Activated naive CD8-positive, alpha-beta T cell treated with anti-CD3 and anti-CD28 coated beads for 36 hours (primary cell): ENCODE results near the gene TRIM63. TPM values are rescaled to one million over a fixed set of nuclear protein-coding genes. Genes with fewer than 3 reads are reported as not detected.
"Not testable (repeated sequence)": the region's sequence is repeated elsewhere in the genome, so short reads cannot be mapped to it uniquely, and the experiment has no call there.

Experiments used
- DNase-seq: peaks from one replicate; pipeline ENCODE4 v3.0.0; 2021
- H3K27ac Mint-ChIP-seq: one replicate; pipeline ENCODE4 v1.8.0; 2022; ENCODE audit warnings: mild to moderate bottlenecking, moderate library complexity, mixed read lengths
- H3K27me3 Mint-ChIP-seq: one replicate; pipeline ENCODE4 v1.8.0; 2022; ENCODE audit warnings: mild to moderate bottlenecking, mixed read lengths
- H3K36me3 Mint-ChIP-seq: one replicate; pipeline ENCODE4 v1.8.0; 2021; ENCODE audit warnings: mild to moderate bottlenecking, mixed read lengths
- H3K4me1 Mint-ChIP-seq: one replicate; pipeline ENCODE4 v1.8.0; 2021; ENCODE audit warnings: mixed read lengths
- H3K4me3 Mint-ChIP-seq: one replicate; pipeline ENCODE4 v1.8.0; 2022; ENCODE audit warnings: mild to moderate bottlenecking, moderate library complexity, mixed read lengths
- H3K9me3 Mint-ChIP-seq: one replicate; pipeline ENCODE4 v1.8.0; 2022; ENCODE audit warnings: mixed read lengths
- total RNA-seq, 2 experiments: library from RNA; stranded (reverse); gene quantifications; one replicate each; pipeline ENCODE4 v1.2.3, GENCODE V29; 2021

TRIM63 gene
- total RNA-seq, 2 experiments from 2014 or later, result not detected

DNA sequence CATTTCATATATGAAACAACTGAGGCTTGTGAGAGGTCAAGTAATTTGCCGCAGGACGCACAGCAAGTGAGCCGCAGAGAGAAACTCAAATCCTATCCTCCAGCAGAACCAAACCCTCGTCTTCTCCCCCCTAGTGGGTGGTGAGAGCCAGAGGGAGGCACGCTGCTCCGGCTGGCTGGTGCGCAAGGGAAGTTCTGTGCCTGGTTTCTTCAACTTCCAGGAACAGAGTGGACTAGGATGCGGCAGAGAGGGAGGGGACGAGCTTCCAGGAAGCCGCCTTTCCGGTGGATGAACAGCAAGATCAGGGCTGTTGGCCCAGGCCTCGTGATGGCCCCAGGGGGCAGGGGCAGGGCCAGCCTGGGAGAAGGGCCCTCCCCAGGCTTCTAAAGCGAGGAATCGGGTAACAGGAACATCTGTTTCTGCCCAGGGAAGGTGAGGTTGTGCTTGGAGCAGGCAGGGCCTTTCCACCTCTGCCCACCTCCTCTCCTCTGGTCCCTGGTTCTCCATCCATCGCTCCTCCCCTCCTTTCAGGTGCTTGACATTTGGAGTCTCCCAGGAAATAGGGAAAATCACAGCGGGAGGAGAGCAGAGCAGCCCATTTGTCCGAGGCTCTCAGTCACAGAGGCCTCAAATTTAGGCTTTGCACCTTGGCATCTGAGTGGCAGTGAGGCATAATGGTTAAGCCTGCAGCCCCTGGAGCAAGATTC lies 27.4 kb upstream of the TRIM63 start:
- Mint-ChIP-seq H3K27ac (no peak overlapping the region), H3K4me1 (peaks cover 2% of the 10 kb centered on the region), H3K9me3 (no peaks in the 10 kb centered on the region), H3K27me3 (peaks cover 27% of the 10 kb centered on the region), H3K36me3 (no peaks in the 10 kb centered on the region), H3K4me3 (no peak overlapping the region)
- no peak for DNase-seq

DNA sequence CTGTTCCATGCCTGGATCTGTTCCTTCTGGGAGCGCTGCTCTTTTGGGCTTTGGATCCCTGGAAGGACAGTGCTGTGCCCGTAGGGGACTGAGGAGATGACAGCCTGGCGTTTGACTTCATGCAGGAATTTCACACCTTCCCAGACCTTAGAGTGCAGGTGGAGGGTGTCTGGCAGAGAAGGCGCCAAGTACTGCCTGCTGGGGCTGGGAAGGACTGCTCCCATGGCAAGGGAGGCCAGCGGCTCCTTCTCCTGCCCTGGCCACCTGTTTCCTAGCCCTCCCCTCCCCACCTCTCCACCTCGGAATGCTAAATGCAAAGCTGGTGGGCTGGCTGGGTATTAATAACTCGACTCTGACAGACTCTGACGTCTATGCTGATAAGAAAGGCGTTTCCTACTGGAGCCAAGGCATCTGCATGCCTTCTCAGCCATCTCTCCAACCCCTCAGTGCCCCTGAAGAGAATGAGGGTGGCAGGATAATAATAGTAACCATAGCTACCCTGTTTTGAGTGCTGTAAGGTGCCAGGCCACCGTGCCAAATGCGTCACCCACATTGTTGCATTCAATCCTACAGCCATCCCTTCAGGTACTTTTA lies 26.7 kb upstream of the TRIM63 start:
- Mint-ChIP-seq H3K27ac (no peak overlapping the region), H3K4me3 (no peak overlapping the region), H3K36me3 (no peaks in the 10 kb centered on the region), H3K4me1 (peaks cover 2% of the 10 kb centered on the region), H3K9me3 (no peaks in the 10 kb centered on the region), H3K27me3 (peaks cover 25% of the 10 kb centered on the region)
- no peak for DNase-seq

DNA sequence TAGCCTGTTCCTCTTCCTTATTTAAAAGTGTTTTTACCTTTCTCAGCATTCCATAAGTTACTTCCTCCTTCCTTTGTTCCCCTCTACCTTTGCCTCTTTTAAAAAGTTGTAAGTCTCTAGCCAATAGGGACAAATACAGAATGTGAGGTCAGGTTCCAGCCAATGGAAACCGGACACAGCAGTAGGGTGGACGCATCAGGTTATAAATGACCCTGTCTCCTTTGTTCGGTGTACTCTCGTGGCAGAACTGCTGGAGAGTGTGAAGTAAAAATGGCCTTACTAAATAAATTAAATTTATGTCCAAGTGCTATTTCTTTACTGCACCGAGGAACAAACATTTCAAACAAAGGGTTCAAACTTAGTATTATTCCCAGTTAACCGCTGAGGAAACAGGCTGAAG lies 26.1 kb upstream of the TRIM63 start:
- not testable (repeated sequence) for DNase-seq, H3K4me3 Mint-ChIP-seq, H3K4me1 Mint-ChIP-seq, H3K27ac Mint-ChIP-seq, H3K9me3 Mint-ChIP-seq, H3K36me3 Mint-ChIP-seq
- peaks cover 28% of the 10 kb centered on the region for H3K27me3 Mint-ChIP-seq

DNA sequence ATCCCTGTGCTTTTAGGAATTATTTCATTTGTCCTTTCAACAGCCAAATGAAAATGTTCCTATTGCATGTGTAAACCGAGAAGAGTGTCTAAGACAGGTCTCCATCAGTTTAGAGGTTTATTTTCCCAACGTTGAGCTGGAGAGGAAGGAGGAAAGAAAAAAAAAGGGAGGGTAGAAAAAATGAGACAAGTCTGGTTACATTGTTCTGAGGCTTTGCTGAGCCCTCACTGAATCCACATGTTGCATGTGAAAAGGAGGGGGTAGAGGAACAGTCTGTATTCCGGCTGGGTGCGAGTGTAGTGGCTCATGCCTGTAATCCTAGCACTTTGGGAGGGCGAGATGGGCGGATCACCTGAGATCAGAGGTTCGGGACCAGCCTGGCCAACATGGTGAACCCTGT lies 25.0 kb upstream of the TRIM63 start:
- Mint-ChIP-seq H3K27me3 (peaks cover 30% of the 10 kb centered on the region), H3K27ac (no peak overlapping the region), H3K4me1 (no peaks in the 10 kb centered on the region), H3K9me3 (no peaks in the 10 kb centered on the region), H3K36me3 (no peaks in the 10 kb centered on the region), H3K4me3 (no peak overlapping the region)
- no peak for DNase-seq

DNA sequence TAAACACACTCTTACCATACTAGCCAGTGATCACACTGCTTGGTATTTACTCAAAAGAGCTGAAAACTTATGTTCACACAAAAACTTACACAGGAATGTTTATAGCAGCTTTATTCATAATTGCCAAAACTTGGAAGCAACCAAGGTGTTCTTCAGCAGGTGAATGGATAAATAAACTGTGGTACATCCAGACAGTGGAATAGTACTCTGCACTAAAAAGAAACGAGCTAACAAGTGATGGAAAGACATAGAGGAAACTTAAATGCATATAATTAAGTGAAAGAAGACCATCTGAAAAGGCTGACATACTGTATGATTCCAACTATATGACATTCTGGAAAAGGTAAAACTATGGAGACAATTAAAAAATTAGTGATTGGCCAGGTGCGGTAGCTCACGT lies 23.5 kb upstream of the TRIM63 start:
- Mint-ChIP-seq H3K27ac (no peak overlapping the region), H3K4me1 (no peaks in the 10 kb centered on the region), H3K27me3 (peaks cover 30% of the 10 kb centered on the region), H3K9me3 (no peaks in the 10 kb centered on the region), H3K36me3 (no peaks in the 10 kb centered on the region), H3K4me3 (no peak overlapping the region)
- no peak for DNase-seq

DNA sequence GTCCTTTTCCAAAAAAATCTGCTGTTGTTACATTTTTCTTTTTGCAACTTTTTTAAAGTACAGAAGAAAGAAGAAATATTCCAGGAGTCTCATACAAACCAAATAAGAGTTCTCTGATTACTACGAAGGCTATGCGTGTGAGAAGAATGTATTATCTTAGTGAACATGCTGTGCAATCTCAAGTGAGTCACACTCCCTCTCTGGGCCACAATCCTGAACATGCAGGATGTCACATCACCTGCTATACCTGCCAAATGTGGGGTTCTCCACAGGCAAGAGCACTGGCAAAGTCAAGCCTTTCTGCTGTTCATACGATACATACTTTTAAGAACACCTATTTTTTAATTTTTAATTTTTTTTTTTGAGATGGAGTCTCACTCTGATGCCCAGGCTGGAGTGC lies 21.7 kb upstream of the TRIM63 start:
- H3K27ac Mint-ChIP-seq, result no peak overlapping the region
- no peak overlapping the region for H3K4me3 Mint-ChIP-seq
- H3K27me3 Mint-ChIP-seq, result peaks cover 40% of the 10 kb centered on the region
- no peaks in the 10 kb centered on the region for H3K36me3 Mint-ChIP-seq
- no peaks in the 10 kb centered on the region for H3K4me1 Mint-ChIP-seq
- no peak for DNase-seq
- H3K9me3 Mint-ChIP-seq, result no peaks in the 10 kb centered on the region

DNA sequence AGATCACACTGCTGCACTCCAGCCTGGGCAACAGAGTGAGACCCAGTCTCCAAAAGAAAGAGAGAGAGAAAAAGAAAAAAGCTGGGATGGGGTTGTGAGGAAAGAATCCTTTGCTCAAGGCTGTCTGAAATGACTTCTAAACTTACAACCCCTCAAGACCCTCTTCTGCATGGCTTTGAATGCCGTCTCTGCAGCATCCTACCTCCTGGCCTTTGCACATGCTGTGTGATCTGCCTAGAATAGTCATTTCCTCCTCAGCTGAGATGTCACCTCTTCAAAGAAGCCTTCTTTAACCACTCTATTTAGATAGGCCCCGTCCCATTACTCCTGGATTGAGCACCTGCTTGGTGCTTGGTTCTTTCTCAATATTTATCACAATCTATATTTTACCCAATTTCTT lies 17.4 kb upstream of the TRIM63 start:
- Mint-ChIP-seq H3K4me3 (no peak overlapping the region), H3K27me3 (peaks cover 25% of the 10 kb centered on the region), H3K27ac (no peak overlapping the region), H3K36me3 (no peaks in the 10 kb centered on the region), H3K9me3 (no peaks in the 10 kb centered on the region), H3K4me1 (no peaks in the 10 kb centered on the region)
- DNase-seq, result no peak

DNA sequence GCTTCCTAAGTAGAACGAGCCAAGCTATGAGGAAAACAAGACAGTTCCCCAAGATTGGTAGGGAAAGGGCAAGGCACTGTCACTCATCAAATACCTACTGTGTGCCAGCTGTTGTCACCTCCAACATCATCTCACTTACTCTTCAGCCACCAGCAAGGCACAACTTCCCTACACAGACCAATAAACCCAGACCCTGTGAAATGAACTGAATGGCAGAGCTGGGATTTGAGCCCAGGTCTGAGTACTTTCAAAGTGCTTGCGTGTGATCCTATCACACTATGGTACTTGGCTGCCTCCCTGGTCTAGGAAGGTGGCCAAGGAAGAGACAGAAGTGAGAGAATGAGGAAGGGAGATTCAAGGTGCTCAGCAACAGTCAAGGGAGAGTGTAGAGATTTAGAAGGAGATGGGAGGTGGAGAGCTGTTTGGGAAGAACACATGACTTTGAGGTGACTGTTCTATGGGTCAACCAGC lies 16.7 kb upstream of the TRIM63 start:
- Mint-ChIP-seq H3K4me1 (no peaks in the 10 kb centered on the region), H3K4me3 (no peak overlapping the region), H3K36me3 (no peaks in the 10 kb centered on the region), H3K27ac (no peak overlapping the region), H3K27me3 (peaks cover 24% of the 10 kb centered on the region), H3K9me3 (no peaks in the 10 kb centered on the region)
- no peak for DNase-seq

DNA sequence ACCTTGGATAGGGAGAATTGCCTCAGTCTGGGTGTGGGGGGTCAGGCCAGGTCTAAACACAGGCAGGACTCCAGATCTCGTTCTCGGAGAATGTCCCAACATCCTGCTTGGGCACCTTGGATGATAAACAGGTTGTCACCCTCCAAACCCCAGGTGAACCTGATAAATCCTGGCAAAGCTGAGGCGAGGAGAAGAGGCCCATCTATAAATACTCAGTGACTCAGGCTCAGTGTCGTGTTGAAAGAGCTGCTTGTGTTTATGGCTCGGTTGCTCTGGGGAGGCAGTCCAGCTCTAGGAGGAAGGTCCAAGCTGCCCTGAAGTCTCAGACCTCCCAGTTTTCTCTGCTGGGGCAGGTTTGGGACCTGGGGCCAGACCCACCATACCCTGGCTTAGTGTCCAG lies 15.8 kb upstream of the TRIM63 start:
- Mint-ChIP-seq H3K9me3 (no peaks in the 10 kb centered on the region), H3K4me1 (no peaks in the 10 kb centered on the region), H3K36me3 (no peaks in the 10 kb centered on the region), H3K27ac (no peak overlapping the region), H3K4me3 (no peak overlapping the region), H3K27me3 (peaks cover 17% of the 10 kb centered on the region)
- DNase-seq, result no peak

DNA sequence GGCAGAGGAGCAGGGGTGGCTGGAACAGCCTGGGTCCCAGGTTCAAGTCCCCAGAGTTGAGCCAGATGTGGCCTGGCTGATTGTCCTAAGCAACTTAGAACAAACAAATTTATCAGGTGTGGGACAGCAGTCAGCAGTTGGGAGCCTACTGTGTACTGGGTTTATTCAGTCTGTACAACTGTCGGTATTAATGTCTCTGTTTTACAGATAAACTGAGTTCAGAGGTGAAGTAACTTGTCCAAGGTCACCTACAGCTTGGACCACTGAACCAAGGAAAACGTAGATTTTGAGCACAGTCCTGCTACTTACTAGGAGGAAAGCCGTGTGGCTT lies 14.6 kb upstream of the TRIM63 start:
- no peak for DNase-seq
- H3K36me3 Mint-ChIP-seq, result no peaks in the 10 kb centered on the region
- no peaks in the 10 kb centered on the region for H3K4me1 Mint-ChIP-seq
- H3K27ac Mint-ChIP-seq, result no peak overlapping the region
- H3K27me3 Mint-ChIP-seq, result peaks cover 17% of the 10 kb centered on the region
- H3K4me3 Mint-ChIP-seq, result no peak overlapping the region
- H3K9me3 Mint-ChIP-seq, result no peaks in the 10 kb centered on the region

DNA sequence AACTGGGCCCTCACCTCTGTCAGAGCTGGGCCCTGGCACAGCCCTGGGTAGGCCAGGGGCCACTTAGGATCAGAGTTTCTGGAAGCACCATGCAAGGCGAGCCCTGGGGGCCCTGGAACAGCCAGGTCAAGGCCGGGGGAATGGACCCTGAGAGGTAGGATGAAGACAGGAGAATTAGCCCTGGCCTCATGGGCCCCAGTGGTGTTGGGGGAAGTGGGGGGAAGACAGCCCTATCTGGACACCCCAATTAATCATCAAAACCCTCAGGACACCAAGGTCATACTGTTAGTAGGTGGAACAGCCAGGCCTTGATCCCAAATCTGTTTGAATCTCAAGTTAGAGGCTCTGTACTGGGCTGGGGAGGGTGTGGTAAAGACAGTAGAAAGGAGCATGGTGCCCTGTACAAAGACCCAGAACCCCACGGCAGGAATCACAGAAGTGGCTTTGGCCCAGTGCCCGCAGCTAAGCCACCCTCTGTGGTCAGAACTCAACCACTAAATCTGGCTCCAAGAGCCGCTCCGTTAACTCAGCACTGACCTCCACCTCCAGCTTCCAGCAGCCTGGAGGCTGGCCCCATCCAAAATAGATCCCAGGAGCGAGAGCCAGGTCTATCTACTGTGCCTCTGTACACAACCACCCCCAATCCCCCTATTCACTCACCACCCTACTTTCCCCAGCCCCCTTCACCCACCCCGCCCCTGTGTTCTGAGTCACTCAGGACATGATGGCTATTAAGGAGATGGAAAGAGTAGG lies 14.0 kb upstream of the TRIM63 start:
- H3K4me1 Mint-ChIP-seq, result no peaks in the 10 kb centered on the region
- H3K9me3 Mint-ChIP-seq, result no peaks in the 10 kb centered on the region
- H3K4me3 Mint-ChIP-seq, result no peak overlapping the region
- H3K36me3 Mint-ChIP-seq, result no peaks in the 10 kb centered on the region
- no peak for DNase-seq
- H3K27me3 Mint-ChIP-seq, result peaks cover 21% of the 10 kb centered on the region
- no peak overlapping the region for H3K27ac Mint-ChIP-seq

DNA sequence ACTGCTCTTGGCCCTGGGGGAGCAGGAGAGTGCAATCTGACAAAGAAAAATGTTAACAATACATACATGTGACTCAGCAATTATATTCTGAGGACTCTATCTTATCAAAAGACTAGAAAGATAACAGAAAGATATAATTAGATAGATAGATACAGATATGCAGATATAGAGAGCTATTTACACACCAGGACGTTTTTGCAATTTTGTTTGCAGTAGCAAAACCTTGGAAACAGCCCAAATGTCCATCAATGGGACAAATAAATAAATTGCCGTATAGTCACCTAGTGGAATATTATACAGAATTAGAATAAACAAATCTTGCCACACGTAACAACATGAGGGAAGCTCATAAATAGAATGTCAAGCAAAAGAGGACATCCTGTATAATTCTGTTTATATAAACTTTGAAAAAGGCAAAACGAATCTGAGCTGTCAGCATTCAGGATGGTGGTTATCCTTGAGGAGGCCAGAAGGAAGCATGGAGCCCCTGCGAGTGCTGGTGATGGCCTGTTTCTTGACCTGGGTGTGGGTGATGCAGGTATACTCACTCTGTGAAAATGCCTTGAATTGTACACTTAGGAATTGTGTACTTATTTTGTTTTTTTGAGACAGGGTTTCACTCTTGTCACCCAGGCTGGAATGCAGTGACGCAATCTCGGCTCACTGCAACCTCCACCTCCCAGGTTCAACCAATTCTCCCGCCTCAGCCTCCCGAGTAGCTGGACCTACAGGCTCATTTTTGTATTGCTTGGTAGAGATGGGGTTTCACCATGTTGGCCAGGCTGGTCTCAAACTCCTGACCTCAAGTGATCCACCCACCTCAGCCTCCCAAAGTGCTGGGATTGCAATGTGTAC lies 12.8 kb upstream of the TRIM63 start:
- no peaks in the 10 kb centered on the region for H3K9me3 Mint-ChIP-seq
- H3K4me3 Mint-ChIP-seq, result no peak overlapping the region
- H3K4me1 Mint-ChIP-seq, result no peaks in the 10 kb centered on the region
- H3K27me3 Mint-ChIP-seq, result peaks cover 28% of the 10 kb centered on the region
- H3K36me3 Mint-ChIP-seq, result no peaks in the 10 kb centered on the region
- no peak for DNase-seq
- H3K27ac Mint-ChIP-seq, result no peak overlapping the region

DNA sequence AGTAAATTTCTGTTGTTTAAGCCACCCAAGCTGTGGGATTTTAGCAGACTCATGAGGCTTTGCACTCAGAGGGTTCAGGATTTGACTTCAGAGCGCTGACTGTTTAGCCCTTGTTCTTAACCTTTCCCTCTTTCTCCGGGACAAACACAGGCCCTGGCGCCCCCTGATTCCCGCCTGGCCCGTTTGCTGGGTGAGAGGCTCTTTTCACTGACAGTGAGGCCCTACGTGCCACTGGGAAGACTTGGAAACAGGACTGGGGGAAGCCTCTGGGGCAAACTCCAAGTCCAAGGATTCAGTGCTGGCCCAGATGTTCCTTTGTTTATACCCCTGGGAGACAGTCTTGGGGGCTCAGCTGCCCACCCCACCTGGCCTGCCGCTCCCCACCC lies 11.7 kb upstream of the TRIM63 start:
- Mint-ChIP-seq H3K9me3 (no peaks in the 10 kb centered on the region), H3K4me3 (no peak overlapping the region), H3K4me1 (no peaks in the 10 kb centered on the region)

DNA sequence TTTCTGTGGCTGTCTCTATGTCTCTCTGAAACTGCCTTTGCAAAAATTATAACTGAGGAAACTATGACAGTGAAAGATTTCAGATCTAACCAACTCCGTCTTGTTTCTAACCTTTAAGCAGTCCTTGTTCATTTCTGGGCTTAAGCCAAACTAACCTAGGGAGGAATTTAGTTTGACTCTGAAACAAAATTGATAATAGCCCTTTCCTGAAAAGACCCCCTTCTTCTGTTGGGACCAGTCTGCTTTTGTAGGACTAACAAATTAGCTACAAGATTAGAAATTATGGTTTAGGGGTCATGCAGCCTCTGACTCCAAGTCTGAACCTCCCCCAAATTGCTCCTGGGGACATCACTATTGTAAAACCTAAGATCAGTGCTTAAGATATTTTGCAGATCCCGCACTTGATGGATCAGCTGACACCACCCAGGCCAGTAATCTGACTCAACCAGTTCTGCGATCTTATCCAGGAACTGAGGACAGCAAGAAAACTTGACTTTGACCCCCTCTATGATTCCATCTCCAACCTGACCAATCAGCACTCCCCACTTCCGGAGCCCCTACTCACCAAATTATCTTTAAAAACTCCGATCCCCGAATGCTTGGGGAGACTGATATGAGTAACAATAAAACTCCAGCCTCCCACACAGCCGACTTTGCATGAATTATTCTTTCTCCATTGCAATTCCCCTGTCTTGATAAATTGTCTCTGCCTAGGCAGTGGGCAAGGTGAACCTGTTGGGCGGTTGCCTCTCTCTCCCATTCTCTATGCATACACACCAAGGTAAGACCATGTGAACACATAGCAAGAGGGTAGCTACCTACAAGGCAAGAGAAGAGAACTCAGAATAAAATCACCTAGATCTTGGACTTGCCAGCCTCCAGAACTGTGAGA lies 11.1 kb upstream of the TRIM63 start:
- DNase-seq, result no peak
- Mint-ChIP-seq H3K27ac (no peak overlapping the region), H3K27me3 (peaks cover 23% of the 10 kb centered on the region), H3K4me1 (no peaks in the 10 kb centered on the region), H3K36me3 (no peaks in the 10 kb centered on the region), H3K4me3 (no peak overlapping the region), H3K9me3 (no peaks in the 10 kb centered on the region)

More for the DNA sequence above, 11.7 kb upstream of the TRIM63 start:
- DNase-seq, result no peak
- H3K27me3 Mint-ChIP-seq, result peaks cover 20% of the 10 kb centered on the region
- H3K36me3 Mint-ChIP-seq, result no peaks in the 10 kb centered on the region
- H3K27ac Mint-ChIP-seq, result no peak overlapping the region
